WERI-Rb-1 (cell line): ENCODE data around the gene XIRP2.

Source experiments
- DNase-seq: peaks from one replicate; pipeline ENCODE4 v3.0.0-alpha.2; 2020
- H3K27ac ChIP-seq: fragments of 250-450 bp; sonication (Bioruptor Pico); 2 replicates; pipeline ENCODE4 v1.5.1; 2020; ENCODE audit warnings: mild to moderate bottlenecking, moderate library complexity
- H3K27me3 ChIP-seq: fragments of 250-450 bp; sonication (Bioruptor Pico); 2 replicates; pipeline ENCODE4 v1.5.1; 2021; ENCODE audit warnings: mild to moderate bottlenecking, low read depth, moderate library complexity; ENCODE audit not compliant: insufficient read depth, severe bottlenecking
- H3K36me3 ChIP-seq: fragments of 250-450 bp; sonication (Bioruptor Pico); 2 replicates; pipeline ENCODE4 v1.5.1; 2020; ENCODE audit warnings: mild to moderate bottlenecking, moderate library complexity
- H3K4me3 ChIP-seq: 2 replicates; pipeline ENCODE4 v1.5.1; 2011; ENCODE audit warnings: low read depth, mild to moderate bottlenecking, control low read depth, low read length
- H3K9me3 ChIP-seq: fragments of 250-450 bp; sonication (Bioruptor Pico); 2 replicates; pipeline ENCODE4 v1.5.1; 2021; ENCODE audit warnings: mild to moderate bottlenecking, moderate library complexity; ENCODE audit not compliant: severe bottlenecking
- CTCF ChIP-seq: IDR thresholded peaks from 2 replicates; pipeline ENCODE4 v1.5.1; 2011; ENCODE audit warnings: low read depth, mild to moderate bottlenecking, control low read depth, inconsistent platforms, low read length

XIRP2 gene

GRCh38 chr2:166895243-166895642 lies 7.0 kb downstream of the XIRP2 start:
- Histone ChIP-seq H3K27ac (no peak overlapping the region), H3K36me3 (no peaks in the 10 kb centered on the region), H3K4me3 (no peak overlapping the region), H3K27me3 (no peaks in the 10 kb centered on the region), H3K9me3 (no peaks in the 10 kb centered on the region)
- no peak for TF ChIP-seq CTCF
- no peak for DNase-seq

DNA sequence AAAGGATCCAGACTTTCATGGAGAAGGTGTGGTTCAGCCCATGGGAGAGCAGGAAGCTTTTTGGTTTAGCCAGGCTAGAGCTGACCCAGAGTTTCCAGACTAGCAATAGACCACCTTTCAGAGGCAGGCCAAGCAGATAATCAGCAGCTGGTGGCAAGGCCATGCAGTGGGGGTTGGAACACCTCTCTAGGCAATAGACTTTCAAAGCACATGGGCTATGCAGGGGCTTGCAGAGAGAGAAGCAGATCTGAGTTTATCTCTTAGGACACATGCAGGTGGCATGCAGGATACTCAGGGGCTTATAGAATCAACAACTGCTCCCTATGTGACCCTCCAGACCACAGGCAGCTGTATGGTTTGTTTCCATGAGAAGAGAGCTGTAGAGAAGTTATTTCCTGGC lies 9.4 kb downstream of the XIRP2 start:
- no peak for TF ChIP-seq CTCF
- DNase-seq: no peak
- no peaks in the 10 kb centered on the region for H3K27me3 ChIP-seq

GRCh38 chr2:166899676-166900075 lies 11.4 kb downstream of the XIRP2 start:
- no peak for DNase-seq
- no peak overlapping the region for H3K27ac ChIP-seq
- no peaks in the 10 kb centered on the region for H3K9me3 ChIP-seq
- H3K27me3 ChIP-seq: no peaks in the 10 kb centered on the region
- no peak overlapping the region for H3K4me3 ChIP-seq
- no peaks in the 10 kb centered on the region for H3K36me3 ChIP-seq
- TF ChIP-seq CTCF: no peak

More for the DNA sequence above, 9.4 kb downstream of the XIRP2 start:
- no peaks in the 10 kb centered on the region for H3K9me3 ChIP-seq
- H3K4me3 ChIP-seq: no peak overlapping the region
- no peak overlapping the region for H3K27ac ChIP-seq
- no peaks in the 10 kb centered on the region for H3K36me3 ChIP-seq

DNA sequence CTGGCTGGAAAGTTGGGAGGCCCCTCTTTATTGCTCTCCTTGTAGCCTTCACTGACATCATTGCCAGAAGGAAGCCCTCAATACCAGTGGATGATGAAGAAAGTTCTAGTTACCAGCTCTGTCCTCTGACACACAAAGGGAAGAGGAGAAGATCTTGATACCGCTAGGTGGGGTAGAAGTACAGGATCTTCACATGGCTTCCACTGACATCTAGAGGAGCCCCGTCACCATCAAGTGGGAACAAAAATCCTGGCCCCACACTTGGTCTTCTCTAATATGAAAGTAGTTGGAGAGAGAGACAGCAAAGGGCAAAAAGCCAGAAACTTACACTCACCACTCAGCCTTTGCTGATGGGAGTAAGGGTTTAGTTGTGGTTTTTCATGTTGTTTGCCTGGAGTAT lies 12.4 kb downstream of the XIRP2 start:
- Histone ChIP-seq H3K4me3 (no peak overlapping the region), H3K27me3 (no peaks in the 10 kb centered on the region), H3K36me3 (no peaks in the 10 kb centered on the region), H3K27ac (no peak overlapping the region), H3K9me3 (no peaks in the 10 kb centered on the region)
- no peak for DNase-seq
- peak; percentile 55; the same call in 1 of the 2 replicates for TF ChIP-seq CTCF

DNA sequence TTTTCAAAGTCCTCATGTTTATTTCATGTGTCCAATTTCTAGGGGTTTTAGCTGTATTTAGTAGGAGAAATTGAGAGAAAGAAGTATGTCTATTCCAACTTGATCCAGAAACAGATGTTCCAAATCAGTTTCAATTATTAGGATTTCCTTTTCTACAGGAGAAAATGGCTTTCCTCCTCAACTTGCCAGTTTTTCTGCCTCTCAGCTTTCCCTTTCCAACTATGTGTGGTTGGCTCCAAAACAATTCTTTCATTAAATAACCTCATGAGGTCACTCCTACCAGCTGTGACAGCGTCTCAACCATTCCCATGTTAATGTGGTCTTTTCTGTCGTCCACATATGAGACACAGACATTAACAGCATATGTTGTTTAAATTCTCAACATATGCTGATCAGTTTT lies 13.1 kb downstream of the XIRP2 start:
- Histone ChIP-seq H3K36me3 (no peaks in the 10 kb centered on the region), H3K27me3 (no peaks in the 10 kb centered on the region), H3K4me3 (no peak overlapping the region), H3K27ac (no peak overlapping the region), H3K9me3 (no peaks in the 10 kb centered on the region)
- no peak for TF ChIP-seq CTCF
- no peak for DNase-seq

GRCh38 chr2:166916987-166917386 lies 28.7 kb downstream of the XIRP2 start:
- DNase-seq: no peak
- no peaks in the 10 kb centered on the region for H3K27me3 ChIP-seq
- 0 out of 2 replicates have a peak, but pooled peaks have one; percentile 7 for TF ChIP-seq CTCF
- no peaks in the 10 kb centered on the region for H3K9me3 ChIP-seq
- H3K27ac ChIP-seq: no peak overlapping the region
- no peaks in the 10 kb centered on the region for H3K36me3 ChIP-seq
- no peak overlapping the region for H3K4me3 ChIP-seq
